ENCODE data around the gene CD96. TPM values are rescaled to one million over a fixed set of nuclear protein-coding genes. Genes with fewer than 3 reads are reported as not detected.
"Not testable (repeated sequence)": the region's sequence is repeated elsewhere in the genome, so short reads cannot be mapped to it uniquely, and the experiment has no call there.

Gene CD96, protein sequence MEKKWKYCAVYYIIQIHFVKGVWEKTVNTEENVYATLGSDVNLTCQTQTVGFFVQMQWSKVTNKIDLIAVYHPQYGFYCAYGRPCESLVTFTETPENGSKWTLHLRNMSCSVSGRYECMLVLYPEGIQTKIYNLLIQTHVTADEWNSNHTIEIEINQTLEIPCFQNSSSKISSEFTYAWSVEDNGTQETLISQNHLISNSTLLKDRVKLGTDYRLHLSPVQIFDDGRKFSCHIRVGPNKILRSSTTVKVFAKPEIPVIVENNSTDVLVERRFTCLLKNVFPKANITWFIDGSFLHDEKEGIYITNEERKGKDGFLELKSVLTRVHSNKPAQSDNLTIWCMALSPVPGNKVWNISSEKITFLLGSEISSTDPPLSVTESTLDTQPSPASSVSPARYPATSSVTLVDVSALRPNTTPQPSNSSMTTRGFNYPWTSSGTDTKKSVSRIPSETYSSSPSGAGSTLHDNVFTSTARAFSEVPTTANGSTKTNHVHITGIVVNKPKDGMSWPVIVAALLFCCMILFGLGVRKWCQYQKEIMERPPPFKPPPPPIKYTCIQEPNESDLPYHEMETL
- 1 to 10 TPM; 3.3 to 4.3 TPM for total RNA-seq
- long read RNA-seq, partial matches to known transcripts = 1 of 2 reads
- long read RNA-seq, other reads (novel, unspliced or antisense) = 1 of 2 reads

DNA sequence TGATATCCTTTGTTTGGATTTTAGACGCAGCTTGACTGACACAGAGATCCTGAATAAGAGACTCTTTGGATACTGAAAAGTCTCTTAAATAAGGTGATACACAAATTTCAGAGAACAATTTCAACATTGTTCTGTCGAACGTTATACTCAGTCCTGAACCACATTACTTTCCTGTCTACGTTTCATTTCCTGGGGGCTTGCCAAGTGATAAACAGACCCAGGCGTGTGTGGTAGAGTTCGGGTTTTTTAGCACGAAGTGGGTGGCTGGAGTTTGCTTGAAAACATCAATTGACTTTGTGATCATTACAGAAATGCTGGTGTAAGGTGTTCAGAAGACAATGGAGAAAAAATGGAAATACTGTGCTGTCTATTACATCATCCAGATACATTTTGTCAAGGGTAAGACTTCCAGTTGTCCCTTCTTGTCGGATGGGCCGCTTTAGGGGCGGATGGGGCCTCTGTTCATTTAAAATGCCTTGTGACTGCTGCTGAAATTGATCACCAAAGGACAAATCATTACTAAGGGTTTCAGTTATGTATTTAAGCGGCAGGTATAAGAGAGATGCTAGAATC is at the start of gene CD96:
CD96 (plus strand) TSS at position 287 of the 573 bp plus-strand sequence; CDS start at position 339, 52 bp downstream.
- DNase-seq (peak in 1 of 2 donors; percentile 7), ATAC-seq (no peak)
- intact Hi-C loops (cut with DNase I, micrococcal nuclease) = no loop called here

DNA sequence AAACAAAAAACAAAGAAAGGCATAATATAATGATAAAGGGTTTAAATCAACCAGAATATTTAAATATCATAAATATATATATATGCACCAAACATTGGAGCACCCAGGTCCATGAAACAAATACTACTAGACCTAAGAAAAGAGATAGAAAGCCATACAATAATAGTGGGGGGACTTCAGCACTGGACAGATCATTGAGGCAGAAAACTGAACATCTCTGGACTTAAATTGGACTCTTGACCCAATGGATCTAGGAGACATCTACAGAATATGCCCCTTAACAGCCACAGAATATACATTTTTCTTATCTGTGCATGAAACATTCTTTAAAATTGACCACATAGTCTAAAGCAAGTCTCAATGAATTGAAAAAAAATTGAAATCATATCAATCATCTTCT is 48.7 kb upstream of the CD96 start:
- no peak for DNase-seq
- no peak for ATAC-seq
- intact Hi-C loops (cut with DNase I, micrococcal nuclease) = no loop called here

DNA sequence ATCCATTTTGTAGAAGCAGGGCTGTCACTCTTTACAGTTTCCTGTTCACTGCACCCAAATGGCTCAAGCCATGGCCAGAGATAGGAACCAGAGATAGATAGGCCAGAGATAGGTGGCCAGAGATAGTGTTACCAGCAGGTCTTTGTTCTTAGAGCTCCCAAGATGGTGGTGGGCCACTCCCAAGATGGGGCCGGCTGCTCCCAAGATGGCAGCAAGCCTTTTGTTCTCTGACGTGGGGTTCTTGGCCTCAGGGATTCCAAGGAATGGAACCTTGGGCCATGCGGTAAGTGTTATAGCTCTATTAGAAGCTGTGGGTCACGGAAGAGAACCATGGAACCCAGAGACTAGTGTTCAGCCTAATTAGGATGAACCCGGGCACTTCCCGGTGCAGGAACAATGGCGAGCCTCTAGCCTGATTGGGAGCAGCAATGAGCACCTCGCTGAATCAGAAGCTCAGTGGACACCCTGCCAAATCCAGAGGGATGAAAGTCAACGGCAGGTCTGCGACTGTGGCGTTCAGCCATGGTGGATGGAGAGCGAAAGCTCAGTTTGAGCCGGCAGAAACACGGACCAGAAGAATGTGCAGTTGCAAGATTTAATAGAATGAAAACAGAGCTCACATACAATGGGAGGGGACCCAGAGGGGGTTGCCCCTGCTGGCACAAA is 45.0 kb upstream of the CD96 start:
- ATAC-seq = no peak
- DNase-seq = no peak
- intact Hi-C loops (cut with DNase I, micrococcal nuclease) = no loop called here

DNA sequence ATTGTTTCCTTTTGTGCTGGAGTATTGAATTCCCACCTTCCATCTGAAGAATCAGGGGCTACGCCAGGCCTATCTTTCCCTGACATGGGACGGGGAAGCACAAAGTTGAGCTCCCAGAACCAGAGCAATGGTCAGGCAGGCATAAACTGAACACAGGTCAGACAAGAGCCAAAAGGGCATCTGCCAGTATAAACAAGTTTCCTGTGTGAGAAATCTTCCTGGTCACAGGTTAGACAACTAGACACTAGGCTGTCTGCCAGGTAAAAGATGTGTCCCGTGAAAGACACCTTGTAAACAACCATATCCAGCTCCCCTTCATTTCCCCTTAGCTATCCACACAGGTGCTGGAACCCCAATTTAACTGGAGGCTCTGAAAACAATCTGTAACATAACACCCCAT is 44.0 kb upstream of the CD96 start:
- ATAC-seq (no peak), DNase-seq (no peak)
- intact Hi-C loops (cut with DNase I, micrococcal nuclease) = no loop called here

DNA sequence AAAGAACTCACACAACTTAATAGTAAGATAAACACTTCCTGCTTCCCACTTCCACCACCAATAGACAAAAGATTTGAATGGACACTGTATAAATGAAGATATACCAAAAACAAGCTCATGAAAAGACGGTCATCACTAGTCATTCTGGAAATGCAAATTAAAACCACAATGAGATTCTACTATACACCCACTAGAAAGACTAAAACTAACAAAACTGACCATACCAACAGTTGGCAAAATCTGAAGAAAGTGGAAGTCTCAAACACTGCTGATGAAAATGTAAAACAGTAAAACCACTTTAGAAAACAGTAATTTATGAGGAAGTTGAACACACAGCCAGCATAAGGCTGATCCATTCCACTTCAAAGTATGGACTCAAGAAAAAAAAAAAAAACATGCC is 35.6 kb upstream of the CD96 start:
- no peak for ATAC-seq
- intact Hi-C loops (cut with DNase I, micrococcal nuclease) = no loop called here
- no peak for DNase-seq

DNA sequence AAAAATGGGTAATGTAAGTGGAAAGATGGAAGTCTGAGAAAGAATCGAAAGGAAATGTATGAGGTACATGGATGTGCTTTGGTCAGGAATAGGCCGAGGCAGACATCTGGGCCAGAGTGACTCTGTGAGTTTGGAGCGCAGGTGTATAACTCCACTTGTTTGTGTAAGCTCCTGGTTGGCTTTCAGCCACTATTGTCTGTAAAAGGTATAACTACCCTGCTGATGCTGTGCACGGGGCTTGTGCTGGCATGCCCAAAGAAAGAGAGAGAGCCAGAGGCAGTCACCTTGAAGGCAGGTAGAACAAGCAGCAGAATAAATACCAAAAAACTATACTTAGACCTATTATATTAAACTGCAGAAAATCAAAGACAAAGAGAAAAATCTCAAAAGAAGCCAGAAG is 32.7 kb upstream of the CD96 start:
- intact Hi-C loops (cut with DNase I, micrococcal nuclease) = no loop called here
- DNase-seq (no peak), ATAC-seq (no peak)

DNA sequence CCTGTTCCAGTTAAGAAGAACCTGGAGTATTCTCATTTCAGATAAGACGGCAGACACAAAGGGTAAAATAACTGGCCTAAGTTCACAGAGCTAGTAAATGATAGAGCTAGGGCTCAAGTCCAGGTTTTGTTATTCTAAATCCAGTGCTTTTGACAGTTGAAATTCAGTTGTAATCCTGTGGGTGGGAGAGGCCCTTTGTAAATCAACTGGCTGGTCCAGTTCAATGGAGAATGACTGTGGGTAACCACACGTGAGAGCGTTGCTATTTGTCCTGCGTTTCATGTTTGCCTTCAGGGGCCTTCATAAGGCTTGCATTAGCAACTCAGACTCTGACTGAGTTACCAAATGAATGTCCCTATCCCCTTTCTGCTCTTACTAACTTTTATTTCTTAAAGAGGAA is 24.2 kb upstream of the CD96 start:
- DNase-seq = no peak
- intact Hi-C loops (cut with DNase I, micrococcal nuclease) = no loop called here
- ATAC-seq = no peak

DNA sequence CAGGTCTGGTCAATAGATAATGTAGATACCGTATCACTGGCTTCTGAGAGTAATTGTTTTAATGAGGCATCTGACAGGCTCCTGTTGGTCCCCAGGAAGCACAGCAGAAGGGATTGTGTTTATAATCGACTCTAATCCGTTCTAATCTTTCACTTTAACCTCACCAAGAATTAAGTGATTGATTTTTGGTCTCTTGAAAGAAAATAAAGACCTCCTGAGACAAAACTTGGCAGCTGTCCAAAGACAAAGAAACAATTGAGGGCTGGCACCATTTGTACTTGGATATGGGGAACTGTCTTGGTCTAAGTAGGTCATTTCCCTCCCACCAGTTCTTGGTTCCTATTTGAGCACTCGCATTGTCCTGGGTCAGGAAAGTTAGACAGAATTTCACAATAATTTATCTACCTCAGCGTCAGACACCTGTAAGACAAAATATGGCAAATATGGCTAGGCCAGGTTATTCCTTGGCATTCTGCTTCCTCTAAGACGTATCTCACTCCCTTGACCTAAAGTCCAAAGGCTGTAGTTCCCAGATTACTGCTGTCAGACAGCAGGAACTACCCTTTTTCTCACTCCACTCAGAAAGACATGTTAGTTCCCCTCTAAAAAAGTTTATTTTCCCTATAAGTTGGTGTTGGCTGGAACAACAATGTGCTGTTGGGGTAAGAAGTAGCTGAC is 22.7 kb upstream of the CD96 start:
- DNase-seq (no peak), ATAC-seq (no peak)
- intact Hi-C loops (cut with DNase I, micrococcal nuclease) = no loop called here

DNA sequence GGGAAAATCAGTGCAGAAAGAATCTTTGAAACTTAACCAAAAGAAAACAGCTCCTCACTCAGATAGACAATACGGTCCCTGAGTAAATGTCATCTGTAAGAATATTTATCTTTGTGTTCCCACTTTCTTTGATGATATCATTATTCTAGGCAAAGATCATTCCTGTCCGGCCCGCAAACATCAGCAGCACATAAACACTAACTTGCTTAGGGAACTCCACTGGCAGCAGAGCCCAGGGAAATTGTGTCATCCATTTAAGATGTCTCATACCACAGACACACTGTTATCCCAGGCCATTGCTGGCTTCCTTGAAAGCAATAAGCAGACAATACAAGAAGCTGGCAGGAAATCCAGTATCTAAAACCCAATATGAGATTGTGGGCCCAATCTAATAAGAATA is 20.1 kb upstream of the CD96 start:
- intact Hi-C loops (cut with DNase I, micrococcal nuclease) = no loop called here
- ATAC-seq (no peak), DNase-seq (no peak)

DNA sequence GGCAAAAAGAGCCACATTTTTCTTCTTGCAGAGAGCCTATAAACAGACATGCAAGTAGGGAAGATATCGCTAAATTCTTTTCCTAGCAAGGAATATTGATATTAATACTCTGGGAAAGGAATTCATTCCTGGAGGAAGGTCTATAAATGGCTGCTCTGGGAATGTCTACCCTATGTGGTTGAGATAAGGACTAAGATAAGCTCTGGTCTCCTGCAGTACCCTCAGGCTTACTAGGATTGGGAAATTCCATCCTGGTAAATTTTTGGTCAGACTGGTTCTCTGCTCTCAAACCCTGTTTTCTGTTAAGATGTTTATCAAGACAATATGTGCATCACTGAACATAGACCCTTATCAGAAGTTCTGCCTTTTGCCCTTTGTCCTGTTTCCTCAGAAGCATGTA is 17.5 kb upstream of the CD96 start:
- intact Hi-C loops (cut with DNase I, micrococcal nuclease) = not testable (repeated sequence)

DNA sequence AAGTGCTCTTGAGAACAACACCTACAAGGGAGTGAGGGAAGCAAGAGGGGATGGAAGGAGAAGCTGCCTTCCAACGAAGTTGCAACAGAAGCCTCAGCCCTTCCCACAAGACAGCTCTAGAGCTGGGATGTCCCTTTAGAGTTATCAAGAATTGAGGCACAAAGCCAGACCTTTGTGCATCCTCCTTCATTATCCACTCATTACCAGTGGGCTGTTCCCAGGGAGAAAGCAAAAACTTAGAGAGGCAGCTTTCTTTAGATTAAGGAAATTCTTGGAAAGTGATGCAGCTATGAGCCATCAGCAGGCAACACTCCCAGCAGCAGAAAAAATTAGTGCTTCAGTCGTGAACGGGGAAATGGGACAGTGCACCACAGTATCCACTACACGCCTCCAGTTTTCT is 10.6 kb upstream of the CD96 start:
- intact Hi-C loops (cut with DNase I, micrococcal nuclease) = no loop called here
- no peak for DNase-seq
- ATAC-seq = no peak

More for the DNA sequence above, 17.5 kb upstream of the CD96 start:
- ATAC-seq, DNase-seq: not testable (repeated sequence)

DNA sequence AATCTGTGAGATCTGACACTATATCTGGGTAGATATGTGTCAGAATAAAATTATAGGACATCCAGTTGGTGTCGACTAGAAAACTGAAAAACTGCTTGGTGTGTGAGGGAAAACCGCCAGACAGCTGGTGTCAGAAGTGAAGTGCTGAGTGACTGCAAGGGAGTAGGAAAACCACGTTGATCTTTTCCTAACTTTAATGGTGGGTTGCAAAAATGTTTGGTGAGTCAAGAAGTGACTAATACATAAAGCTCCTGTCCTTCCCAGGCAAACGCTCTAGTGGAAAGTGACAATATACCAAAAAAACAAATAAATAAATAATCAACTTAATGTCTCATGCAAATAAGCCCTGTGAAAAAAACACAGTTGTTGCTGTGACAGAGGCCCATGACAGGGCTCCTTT is 7.3 kb upstream of the CD96 start:
- DNase-seq (no peak), ATAC-seq (no peak)
- intact Hi-C loops (cut with DNase I, micrococcal nuclease) = no loop called here

DNA sequence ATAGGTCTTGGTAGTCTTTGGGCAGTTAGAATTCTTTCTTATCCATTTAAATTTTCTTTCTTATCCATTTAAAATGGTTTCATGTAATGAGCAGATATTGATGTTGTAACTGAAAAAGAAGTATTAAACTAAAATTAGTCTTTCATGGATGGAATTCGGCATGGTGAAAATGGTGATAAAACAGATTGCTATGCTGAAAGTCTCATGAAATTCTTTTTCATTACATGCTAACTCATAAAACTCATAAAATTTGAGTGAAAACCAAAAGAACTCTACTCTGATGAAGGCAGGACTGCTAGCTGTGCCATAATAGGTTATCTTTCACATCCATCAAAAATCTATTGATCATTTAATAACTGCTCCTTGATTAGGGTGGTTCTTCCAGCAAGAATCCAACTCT is 3.9 kb upstream of the CD96 start:
- ATAC-seq (no peak), DNase-seq (no peak)
- intact Hi-C loops (cut with DNase I, micrococcal nuclease) = no loop called here

DNA sequence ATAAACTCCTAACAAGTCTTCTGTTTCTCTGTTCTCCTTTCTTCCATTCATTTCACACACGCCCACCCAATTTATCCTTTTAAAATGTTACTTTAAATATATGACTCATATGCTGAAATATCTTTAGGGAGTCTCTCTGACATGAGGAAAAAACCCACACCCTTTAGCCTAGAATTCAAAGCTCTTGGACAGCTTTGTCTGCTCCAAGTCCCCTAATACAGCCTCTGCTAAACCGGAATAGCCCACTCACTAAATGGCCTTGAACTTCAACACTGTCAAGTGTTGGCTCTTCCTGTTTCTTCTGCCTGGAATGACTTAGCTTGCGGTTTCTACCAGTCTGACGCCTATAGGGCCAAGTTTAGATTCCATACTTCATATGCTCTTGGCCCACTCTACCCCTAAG is 3.3 kb upstream of the CD96 start:
- intact Hi-C loops (cut with DNase I, micrococcal nuclease) = no loop called here
- DNase-seq (no peak), ATAC-seq (no peak)

DNA sequence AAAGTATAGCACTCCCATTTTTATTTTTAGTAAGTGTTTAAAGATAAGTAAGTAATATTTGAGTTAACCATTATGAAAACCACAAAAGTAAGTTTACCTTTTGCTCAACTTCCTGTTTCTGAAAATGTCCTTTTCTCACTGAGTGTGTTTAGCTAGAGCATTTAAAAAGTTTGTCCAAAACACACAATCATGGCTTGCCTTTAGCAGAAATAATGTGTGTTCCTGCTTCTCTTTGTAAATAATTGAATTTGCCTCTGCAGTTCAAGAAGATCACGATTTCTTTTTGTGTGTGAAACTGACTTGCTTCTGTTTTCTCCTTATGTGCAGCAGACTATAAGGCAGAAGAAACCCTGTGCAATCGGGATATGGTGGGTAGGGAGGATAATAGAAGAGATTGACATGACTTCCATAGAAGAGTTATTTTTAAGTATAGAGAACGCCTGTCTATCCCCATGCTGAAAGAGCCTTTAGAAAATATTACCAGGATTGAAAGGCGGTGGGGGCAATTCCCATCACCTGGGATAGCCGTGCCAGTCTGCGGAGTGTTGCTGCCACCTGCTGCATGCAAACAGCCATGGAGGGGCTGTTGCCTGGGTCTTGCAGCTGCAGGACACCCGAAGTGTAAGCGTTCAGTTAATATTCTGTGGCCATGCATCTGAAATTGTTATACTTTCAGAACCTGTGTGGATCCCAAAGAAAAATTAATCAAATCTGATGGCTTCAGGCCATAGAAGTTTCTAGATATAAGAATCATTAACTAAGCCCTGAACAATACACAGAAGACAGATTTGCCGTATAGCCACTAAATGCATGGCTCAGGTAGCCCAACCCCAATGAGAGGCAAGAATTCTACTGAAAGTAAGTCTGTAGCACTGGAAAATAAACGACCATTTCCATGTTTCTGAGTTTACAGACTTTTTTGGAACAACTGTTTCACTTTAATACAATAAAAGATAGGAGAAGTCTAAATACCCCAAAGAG is 2.4 kb upstream of the CD96 start:
- DNase-seq = peak; percentile 31 to 65
- peak; percentile 88 for ATAC-seq
- intact Hi-C loops (cut with DNase I, micrococcal nuclease) = no loop called here

DNA sequence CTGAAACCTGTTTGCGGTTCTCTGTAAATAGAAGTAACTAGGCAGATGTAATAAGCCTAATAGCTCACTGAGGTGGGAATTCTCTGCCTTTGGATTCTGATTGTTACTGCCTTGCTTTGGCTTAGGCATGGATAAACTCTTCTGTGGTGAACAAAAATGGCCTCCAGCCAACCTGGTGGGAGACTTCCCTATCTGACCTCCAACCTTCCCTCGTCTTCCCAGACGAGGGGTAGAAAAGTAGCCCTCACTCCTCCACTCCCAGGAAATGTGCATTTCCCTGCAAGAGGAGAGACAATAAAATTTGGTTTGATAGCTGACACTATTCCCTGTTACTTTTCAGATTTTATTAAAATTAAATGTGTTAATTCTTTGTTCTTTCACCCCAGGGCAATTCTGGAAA is 606 bp upstream of the CD96 start:
- intact Hi-C loops (cut with DNase I, micrococcal nuclease) = no loop called here
- no peak for ATAC-seq
- DNase-seq = no peak

DNA sequence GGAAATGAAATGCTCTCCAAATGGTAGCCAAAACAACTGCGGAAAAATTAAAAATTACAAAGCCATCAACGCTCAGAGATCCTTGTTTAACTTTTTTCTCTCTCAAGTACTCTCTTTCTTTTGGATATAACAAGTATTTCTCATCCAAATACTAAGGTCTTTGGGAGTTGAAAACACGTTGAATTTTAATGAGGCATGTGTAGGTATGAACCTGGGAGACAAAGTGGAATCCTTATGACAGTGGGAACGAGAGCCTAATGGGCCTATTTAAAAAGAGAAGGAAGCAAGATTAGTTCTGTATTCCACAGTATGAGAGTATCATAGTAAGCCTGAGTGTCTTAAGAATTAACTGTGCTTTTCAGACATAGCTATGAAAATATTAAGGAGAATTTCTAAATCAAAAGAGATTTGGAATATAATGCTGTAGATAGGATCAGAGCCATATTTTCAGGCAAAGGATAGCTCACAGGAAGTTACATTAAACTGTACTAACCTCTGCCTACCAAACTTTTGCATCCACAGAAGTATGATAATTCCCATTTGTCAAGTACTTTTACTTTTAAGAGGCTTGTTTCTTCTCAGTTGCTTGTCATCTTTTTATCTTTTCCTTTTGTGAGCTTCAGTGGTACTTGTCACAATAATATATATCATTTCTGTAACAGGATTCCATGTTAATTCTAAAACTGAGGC is 759 bp downstream of the CD96 start:
- DNase-seq = no peak
- no peak for ATAC-seq
- intact Hi-C loops (cut with DNase I, micrococcal nuclease) = no loop called here

DNA sequence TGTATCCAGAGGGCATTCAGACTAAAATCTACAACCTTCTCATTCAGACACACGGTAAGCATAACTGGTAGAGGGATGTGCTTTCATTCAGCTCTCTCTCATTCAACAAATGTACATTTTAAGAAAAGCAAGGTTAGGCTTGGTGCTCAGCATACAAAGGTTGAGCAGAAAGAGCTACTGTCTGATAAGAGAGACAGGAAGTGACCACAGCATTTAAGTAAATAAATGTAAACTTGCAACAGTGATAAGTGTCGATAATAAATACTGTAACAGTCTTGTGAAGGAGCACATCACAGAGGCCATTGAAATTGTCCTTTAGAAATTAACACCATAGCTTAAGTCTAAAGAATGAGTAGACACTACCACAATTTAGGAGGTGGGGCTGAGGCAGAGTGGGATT is 3.4 kb downstream of the CD96 start:
- ATAC-seq (no peak), DNase-seq (no peak)
- intact Hi-C loops (cut with DNase I, micrococcal nuclease) = no loop called here
